GM12801 (cell line): ENCODE measurements around the gene GCNT2.

Source experiments
- TF ChIP-seq, protein P1 (sequence below): IDR thresholded peaks from one replicate; pipeline ENCODE4 v1.5.1; 2011; ENCODE audit warnings: control low read depth; ENCODE audit not compliant: insufficient read length; ENCODE audit errors: extremely low read depth

Gene GCNT2

DNA sequence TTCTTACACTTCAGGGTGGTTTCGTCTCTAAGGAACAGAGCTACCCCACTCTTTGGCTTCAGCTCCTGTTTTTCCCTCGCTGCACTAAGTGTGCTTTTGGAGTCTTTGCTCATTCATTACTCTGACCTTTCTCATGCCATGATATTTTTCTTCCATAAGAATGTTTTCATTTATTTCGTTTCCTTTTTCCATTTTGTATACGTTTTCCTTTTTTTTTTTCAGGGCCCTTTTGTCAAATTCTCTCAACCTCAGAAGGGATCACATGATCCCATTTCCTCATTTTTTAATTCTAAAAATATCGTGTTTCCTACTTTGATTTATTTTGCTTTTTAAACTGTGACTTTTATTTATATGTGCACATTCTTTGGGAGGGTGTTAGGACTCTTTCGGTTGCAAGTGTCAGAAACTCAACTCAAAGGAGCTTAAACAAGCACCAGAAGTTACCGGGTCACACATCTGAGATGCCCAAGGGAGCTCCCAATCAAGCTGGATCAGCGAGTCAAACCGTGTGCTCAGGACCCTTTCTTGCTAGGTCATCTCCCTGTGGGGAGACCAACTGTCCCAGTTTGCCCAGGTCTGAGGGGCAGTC is 40.6 kb downstream of the GCNT2 start:
- TF ChIP-seq, protein P1, sequence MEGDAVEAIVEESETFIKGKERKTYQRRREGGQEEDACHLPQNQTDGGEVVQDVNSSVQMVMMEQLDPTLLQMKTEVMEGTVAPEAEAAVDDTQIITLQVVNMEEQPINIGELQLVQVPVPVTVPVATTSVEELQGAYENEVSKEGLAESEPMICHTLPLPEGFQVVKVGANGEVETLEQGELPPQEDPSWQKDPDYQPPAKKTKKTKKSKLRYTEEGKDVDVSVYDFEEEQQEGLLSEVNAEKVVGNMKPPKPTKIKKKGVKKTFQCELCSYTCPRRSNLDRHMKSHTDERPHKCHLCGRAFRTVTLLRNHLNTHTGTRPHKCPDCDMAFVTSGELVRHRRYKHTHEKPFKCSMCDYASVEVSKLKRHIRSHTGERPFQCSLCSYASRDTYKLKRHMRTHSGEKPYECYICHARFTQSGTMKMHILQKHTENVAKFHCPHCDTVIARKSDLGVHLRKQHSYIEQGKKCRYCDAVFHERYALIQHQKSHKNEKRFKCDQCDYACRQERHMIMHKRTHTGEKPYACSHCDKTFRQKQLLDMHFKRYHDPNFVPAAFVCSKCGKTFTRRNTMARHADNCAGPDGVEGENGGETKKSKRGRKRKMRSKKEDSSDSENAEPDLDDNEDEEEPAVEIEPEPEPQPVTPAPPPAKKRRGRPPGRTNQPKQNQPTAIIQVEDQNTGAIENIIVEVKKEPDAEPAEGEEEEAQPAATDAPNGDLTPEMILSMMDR, result no peak

DNA sequence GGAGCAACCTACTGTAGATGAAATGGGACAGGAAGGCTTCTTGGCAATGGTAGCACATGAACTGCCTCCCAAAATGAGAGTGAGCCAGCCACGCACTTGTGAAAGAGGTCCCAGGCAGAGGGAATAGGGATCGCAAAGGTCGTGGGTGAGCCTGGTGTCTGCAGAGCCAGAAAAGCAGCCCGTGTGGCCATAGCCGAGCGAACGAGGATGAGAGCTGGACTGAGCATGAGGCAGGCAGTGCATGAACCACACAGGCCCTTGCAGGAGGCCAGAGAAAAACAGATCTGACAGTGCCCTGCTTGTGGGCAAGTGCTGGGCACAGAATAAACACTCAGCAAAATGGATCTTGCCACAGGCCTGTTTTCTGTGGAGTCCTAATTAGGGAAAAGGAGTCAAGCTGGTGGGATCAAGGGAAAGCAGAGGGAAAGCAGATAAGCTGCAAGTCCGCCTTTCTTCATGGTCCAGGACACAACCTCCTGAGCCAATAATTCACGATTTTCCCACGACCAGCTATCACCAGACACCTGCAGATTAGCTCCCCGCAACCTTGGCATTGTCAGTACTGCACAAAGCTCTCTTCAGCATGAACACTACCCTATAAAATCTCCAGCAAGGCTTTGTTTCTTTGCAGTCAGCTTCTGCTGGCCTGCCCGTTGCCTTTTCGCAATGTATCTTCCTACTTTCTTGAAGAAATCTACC is 44.0 kb downstream of the GCNT2 start:
- TF ChIP-seq, protein P1, result no peak

DNA sequence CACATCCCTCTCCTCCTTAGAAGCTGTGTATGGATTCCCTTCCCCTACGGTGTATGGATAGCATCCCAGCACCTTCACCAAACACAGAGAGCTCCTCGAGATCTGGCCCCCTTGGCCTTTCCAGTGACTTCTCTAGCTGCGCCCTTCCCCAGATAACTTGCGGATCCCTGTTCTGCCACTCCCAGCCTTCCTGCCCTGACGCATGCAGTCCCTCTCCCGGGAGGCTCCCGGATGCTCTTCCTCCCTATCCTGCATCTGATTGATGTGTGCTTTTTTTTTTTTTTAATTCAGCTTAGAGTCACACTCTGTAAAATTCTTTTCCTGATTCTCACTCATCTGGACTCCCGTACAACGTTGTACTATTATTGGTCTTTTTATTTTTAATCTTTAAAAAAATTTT is 44.8 kb downstream of the GCNT2 start:
- TF ChIP-seq, protein P1, result no peak

DNA sequence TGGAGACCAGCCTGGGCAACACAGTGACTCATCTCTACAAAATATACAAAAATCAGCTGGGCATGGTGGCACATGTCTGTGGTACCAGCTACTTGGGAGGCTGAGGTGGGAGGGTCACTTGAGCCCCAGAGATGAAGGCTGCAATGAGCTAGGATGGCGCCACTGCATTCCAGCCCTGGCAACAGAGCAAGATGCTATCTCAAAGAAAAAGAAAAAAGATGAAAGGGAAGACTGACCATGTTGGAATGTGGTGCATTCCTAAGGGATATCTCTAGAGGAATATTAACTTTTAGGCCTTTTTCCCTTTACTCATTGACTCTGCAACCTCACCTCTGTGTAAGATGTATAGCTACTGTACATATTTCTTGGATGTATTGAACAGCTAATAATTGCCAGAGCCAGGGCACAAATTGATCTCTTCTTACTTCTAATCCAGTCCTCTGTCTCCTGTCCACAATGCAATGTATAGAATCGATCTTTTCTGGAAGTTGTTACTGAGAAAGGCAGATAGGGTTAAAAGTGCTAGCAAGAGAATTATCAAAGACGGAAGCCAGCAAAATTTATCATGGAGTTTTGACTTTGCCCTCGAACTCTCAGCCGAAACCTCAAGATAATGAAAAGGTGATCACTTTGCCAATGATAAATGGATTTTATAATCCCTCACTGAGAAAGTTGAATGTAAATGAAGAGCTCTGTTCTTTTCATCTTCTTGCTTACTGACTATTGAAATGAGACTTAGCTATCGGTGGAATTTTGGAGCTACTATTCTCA is 46.3 kb downstream of the GCNT2 start:
- TF ChIP-seq, protein P1, result no peak

DNA sequence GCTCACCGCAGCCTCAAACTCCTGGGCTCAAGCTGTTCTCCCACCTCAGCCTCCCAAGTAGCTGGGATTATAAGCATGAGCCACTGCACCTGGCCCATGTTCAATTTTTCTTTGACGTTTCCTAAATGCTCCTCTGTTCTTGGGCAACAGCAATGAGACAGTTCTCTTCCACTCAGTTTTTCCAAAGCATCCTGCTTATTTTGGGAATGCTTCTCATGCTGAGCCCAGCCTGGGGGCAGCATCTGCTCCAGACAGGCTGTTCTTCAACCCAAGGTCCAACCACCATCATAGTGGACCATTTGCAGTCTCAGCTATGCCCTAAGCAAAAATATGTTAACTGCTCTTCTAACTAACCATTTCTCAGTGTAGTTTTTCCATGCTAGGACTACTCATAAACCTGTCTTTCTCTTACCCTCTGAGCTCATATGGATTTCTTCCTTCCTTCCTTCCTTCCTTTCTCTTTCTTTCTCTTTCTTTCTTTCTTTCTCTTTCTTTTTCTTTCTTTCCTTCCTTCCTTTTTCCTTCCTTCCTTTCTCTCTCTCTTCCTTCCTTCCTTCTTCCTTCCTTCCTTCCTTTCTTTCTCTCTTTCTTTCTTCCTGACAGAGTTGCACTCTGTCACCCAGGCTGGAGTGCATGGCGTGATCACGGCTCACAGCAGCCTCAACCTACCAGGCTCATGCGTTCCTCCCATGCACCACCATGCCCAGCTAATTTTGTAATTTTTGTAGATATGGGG is 48.4 kb downstream of the GCNT2 start:
- TF ChIP-seq, protein P1, result no peak

DNA sequence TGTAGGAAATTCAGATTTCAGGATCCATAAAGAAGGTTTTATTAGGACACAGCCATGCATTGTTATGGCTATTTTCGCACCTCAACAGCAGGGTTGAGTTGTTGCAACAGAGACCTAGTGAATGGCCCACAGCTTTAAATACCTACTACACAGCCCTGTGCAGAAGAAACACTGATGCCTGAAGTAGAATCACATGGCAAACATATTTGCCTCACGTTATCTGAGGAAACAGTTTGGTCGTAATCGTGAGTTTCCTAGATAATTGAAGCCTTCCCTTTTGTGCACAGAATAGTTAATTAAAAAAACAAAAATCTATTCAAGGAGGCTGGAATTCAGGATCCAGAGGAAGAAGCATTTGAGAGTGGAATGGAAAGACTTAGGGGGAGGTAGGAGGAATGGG is 55.1 kb downstream of the GCNT2 start:
- TF ChIP-seq, protein P1, result no peak

DNA sequence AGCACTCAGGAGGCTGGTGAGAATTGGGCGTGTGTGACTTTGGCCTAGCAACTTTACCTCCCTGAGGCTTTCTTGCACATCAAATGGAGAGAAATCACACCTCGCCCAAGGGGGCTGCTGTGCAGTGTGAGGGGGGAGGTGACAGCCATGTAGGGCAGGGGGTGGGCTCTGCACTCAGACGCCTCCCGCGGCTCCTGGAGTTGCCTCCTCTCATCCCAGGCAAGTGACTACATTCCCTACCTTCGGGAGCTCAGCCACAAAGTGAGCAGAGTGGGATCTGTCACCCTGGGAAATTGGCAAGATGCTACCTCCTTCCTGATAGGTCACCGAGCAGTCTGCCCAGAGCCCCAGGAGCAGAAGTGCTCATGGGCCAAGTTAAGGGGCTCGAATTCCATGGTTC is 56.0 kb downstream of the GCNT2 start:
- TF ChIP-seq, protein P1, result no peak
